Measurements from ENCODE around the gene CLDN9. TPM values are rescaled to one million over a fixed set of nuclear protein-coding genes. Genes with fewer than 3 reads are reported as not detected.
A peak's percentile ranks its signal among the peaks of the same experiment; 100 is the strongest.
"Not testable (repeated sequence)": the region's sequence is repeated elsewhere in the genome, so short reads cannot be mapped to it uniquely, and the experiment has no call there.

The CLDN9 gene
- total RNA-seq, 1 donor from 2014 or later: not detected

- no peaks in the 10 kb centered on the region for H3K36me3 Mint-ChIP-seq (ENCODE audit: low read depth)
- DNase-seq (ENCODE audit: low read depth, low spot score): no peak
- H3K27me3 Mint-ChIP-seq (ENCODE audit: low read depth): peaks cover 45% of the 10 kb centered on the region
- no peaks in the 10 kb centered on the region for H3K9me3 Mint-ChIP-seq
- H3K27ac Mint-ChIP-seq (ENCODE audit: unreplicated experiment): no peak overlapping the region
- H3K4me1 Mint-ChIP-seq: peaks cover under 1% of the 10 kb centered on the region
- no peak for TF ChIP-seq CTCF (conservative IDR thresholded peaks at IDR 0.05)
- H3K4me3 Mint-ChIP-seq: peak overlapping the region; percentile 57
These were observed 37.8 kb downstream of the CLDN9 start for GRCh38 chr16:3050487-3050886.

- Mint-ChIP-seq H3K4me3 (peak overlapping the region; percentile 57), H3K4me1 (no peaks in the 10 kb centered on the region), H3K36me3 (ENCODE audit: low read depth) (no peaks in the 10 kb centered on the region), H3K9me3 (no peaks in the 10 kb centered on the region), H3K27ac (ENCODE audit: unreplicated experiment) (no peak overlapping the region), H3K27me3 (ENCODE audit: low read depth) (peaks cover 41% of the 10 kb centered on the region)
- TF ChIP-seq CTCF (conservative IDR thresholded peaks at IDR 0.05): no peak
- DNase-seq (ENCODE audit: low read depth, low spot score): no peak
These were observed 38.3 kb downstream of the CLDN9 start for GRCh38 chr16:3051009-3051408.

- Mint-ChIP-seq H3K27me3 (ENCODE audit: low read depth) (peaks cover 41% of the 10 kb centered on the region), H3K9me3 (no peaks in the 10 kb centered on the region), H3K27ac (ENCODE audit: unreplicated experiment) (no peak overlapping the region), H3K4me3 (peak overlapping the region; percentile 5), H3K36me3 (ENCODE audit: low read depth) (no peaks in the 10 kb centered on the region), H3K4me1 (no peaks in the 10 kb centered on the region)
- no peak for TF ChIP-seq CTCF (conservative IDR thresholded peaks at IDR 0.05)
- no peak for DNase-seq (ENCODE audit: low read depth, low spot score)
These were observed 38.8 kb downstream of the CLDN9 start for GRCh38 chr16:3051494-3051893.

GRCh38 chr16:3052571-3053329, 40.0 kb downstream of the CLDN9 start:
- not testable (repeated sequence) for H3K4me1 Mint-ChIP-seq; H3K36me3 Mint-ChIP-seq (ENCODE audit: low read depth); H3K9me3 Mint-ChIP-seq; H3K4me3 Mint-ChIP-seq; DNase-seq (ENCODE audit: low read depth, low spot score); H3K27ac Mint-ChIP-seq (ENCODE audit: unreplicated experiment)
- peaks cover 31% of the 10 kb centered on the region for H3K27me3 Mint-ChIP-seq (ENCODE audit: low read depth)

- H3K36me3 Mint-ChIP-seq (ENCODE audit: low read depth); H3K4me1 Mint-ChIP-seq; H3K27ac Mint-ChIP-seq (ENCODE audit: unreplicated experiment); DNase-seq (ENCODE audit: low read depth, low spot score); H3K9me3 Mint-ChIP-seq; H3K4me3 Mint-ChIP-seq: not testable (repeated sequence)
- H3K27me3 Mint-ChIP-seq (ENCODE audit: low read depth): peaks cover 25% of the 10 kb centered on the region
These were observed 40.6 kb downstream of the CLDN9 start for GRCh38 chr16:3053330-3053710.

- no peak for TF ChIP-seq CTCF (conservative IDR thresholded peaks at IDR 0.05)
- H3K4me1 Mint-ChIP-seq: peaks cover 7% of the 10 kb centered on the region
These were observed 42.4 kb downstream of the CLDN9 start for GRCh38 chr16:3054965-3055733.

GRCh38 chr16:3055734-3056115, 43.0 kb downstream of the CLDN9 start:
- not testable (repeated sequence) for H3K27ac Mint-ChIP-seq (ENCODE audit: unreplicated experiment); H3K36me3 Mint-ChIP-seq (ENCODE audit: low read depth); H3K4me3 Mint-ChIP-seq; H3K4me1 Mint-ChIP-seq; DNase-seq (ENCODE audit: low read depth, low spot score); H3K9me3 Mint-ChIP-seq; H3K27me3 Mint-ChIP-seq (ENCODE audit: low read depth)

More at GRCh38 chr16:3054965-3055733, 42.4 kb downstream of the CLDN9 start:
- DNase-seq (ENCODE audit: low read depth, low spot score): no peak
- Mint-ChIP-seq H3K9me3 (no peaks in the 10 kb centered on the region), H3K27me3 (ENCODE audit: low read depth) (peaks cover 11% of the 10 kb centered on the region), H3K4me3 (no peak overlapping the region), H3K27ac (ENCODE audit: unreplicated experiment) (no peak overlapping the region), H3K36me3 (ENCODE audit: low read depth) (no peaks in the 10 kb centered on the region)
